NT2/D1 (cell line): ENCODE measurements around the gene LCMT2.

ENCODE experiments used
- YY1 ChIP-seq: IDR thresholded peaks from 2 replicates; pipeline ENCODE4 v1.6.1; 2011; ENCODE audit not compliant: insufficient read length, insufficient read depth
- ZNF274 ChIP-seq: IDR thresholded peaks from 2 replicates; pipeline ENCODE4 v1.6.1; 2011; ENCODE audit warnings: mild to moderate bottlenecking, low read depth, low read length

DNA sequence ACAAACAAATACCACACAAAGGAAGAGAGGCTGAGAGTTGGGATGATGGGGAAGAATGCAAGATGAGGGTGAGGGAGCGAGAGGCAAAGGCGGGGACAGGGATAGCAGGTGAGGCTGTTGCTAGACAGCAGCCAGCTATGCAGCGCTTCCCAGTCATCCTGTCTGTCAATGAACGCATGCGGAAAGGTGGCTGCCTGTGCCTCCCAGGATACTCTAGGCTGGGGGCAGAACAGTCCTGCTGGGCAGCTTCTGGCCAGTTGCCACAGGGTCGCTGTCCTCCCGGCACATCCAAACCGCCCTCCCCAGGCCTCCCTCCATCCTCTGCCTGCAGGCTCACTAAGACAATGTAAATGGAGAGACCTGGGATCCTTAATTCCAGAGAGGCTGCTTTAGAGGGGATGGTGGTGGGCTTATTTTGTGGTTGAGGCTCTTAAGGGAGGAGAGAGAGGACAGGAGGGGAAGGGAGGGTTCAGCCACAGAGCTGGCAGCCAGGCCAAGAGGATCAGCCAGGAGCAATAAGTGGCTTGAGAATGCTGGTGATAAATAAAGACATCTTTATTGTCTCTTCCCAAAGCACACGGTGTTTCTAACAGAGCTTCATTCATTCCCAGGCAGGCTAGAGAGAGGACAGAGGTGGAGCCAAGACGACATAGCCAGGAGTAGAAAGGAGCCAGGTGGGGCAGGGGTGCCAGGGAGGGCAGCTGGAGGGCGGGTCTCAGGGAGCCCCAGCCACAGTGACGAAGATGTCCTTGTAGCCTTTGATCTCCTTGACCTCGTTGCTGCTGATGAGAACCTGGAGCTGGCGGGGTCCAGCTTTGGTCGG, 54.4 kb downstream of the LCMT2 start:
- TF ChIP-seq ZNF274 (no peak), YY1 (no peak)
